Activated T-helper 1 cell treated with Interleukin-2 at 50 U/mL for 16 hours (primary cell): Measurements from ENCODE around the gene ADORA2B.

Experiments
- DNase-seq: peaks from one replicate; pipeline ENCODE4 v3.0.0-alpha.2; 2020; ENCODE audit warnings: low read depth

ADORA2B gene

DNA sequence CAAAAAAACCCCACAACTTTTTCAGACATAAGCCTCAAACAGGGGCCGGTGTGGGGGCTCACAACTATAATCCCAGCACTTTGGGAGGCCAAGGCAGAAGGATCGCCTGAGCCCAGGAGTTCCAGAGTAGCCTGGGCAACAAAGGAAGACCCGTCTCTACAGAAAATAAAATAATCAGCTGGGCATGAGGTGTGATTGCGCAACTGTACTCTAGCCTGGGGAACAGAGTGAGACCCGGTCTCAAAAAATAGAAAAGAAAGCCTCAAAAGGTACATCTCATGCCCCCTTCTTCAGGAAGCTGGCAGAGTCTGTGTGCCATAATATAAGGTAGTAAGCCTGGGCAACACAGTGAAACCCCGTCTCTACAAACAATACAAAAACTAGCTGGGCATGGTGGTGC is 51.4 kb downstream of the ADORA2B start:
- no peak for DNase-seq

DNA sequence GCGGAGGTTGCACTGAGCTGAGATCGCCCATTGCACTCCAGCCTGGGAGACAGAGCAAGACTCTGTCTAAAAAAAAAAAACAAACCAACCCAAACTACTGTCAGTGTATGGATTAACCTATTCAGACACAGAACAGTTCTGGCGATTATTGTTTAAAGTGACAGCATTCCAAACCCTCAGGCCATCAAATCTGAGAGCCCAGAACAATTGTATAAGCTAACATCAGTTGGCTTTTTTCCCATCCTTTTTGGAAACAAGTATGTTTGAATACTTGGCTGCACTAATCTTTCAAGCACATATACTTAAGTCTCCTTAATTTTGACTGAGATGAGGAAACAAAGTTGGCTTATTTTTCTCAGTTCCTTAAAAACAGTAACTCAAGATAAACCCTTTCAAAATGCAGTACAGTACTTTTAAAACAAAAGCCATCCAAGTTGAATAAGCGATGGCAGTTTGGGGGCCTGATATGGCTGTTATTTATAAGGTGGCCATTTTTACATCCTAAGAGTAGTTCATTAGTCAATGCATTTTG is 53.2 kb downstream of the ADORA2B start:
- DNase-seq, result no peak

GRCh38 chr17:15999141-15999973 is 54.4 kb downstream of the ADORA2B start, which contains the start of the genes TTC19 and ZSWIM7:
TSS of gene TTC19 (plus strand) at chr17:15999824. CDS start at chr17:15999849, 25 bp downstream.
TSS of gene ZSWIM7 (minus strand) at chr17:15999704. CDS start at chr17:15999594, 110 bp downstream.
- DNase-seq, result peak; percentile 87

- peak; percentile 29 for DNase-seq
These were observed 55.3 kb downstream of the ADORA2B start for GRCh38 chr17:15999974-16000827.

GRCh38 chr17:16001226-16001897 is 56.4 kb downstream of the ADORA2B start:
- DNase-seq, result no peak

DNA sequence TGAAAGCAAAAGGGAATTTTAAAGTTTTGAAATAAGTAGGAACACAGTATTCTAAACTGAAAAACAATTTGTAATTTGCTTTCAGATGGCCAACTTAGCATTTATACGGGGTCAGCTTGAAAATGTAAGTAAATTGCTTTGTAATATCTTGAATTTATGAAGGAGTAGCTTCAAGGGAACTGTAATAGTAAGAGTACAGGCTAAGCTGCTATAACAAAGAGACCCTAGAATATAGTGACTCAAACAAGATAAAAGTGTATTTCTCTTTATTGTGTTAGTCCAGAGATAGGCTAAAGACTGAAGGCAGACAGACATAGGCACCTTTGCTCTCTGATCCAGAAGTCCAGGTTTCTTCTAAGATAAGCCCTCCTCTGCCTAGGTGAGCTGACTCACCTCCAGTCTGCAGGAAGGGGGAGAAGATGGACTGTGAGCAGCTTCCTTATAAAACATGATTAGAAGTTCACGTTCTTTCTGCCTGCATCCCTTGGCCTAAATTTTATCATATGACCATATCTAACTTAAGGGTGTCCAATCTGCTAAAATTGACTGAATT is 57.9 kb downstream of the ADORA2B start:
- no peak for DNase-seq

DNA sequence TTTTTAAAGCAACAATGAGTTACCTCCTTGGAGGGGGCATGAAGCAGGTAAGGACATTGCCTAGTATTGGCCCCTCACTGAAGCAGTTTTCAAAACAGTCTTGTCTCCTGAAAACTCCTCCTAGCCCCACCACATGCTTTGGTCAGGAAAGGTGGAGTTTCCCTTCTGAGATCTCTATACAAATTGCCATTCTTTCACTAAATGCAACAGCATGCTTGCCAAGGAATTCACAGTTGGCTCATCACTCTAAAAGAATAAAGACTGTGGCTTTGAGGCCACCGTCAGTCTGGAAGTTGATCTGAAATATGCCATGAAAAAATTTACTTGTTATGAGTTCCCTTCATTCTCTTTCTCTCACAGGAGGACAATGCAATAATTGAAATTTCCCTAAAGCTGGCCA is 58.9 kb downstream of the ADORA2B start:
- no peak for DNase-seq

DNA sequence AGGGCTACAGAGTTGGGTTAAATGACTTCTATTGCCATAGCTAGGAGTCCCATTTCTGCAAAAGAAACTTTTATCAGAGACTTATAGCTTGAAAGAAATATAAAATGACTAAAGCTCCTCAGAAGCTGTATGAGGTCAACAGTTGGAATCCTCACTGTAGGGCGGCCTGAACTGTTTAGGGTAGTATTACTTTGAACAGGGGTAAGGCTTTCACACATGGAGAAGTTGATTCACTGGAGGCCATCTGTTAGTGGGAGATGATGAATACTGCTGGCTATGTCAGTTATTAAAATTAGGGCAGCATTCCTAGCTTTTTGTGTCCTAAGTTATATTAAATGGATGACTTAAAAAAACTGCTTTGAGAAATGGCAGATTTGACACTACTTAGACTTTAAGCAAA is 60.7 kb downstream of the ADORA2B start:
- no peak for DNase-seq

GRCh38 chr17:16007439-16007838 is 62.5 kb downstream of the ADORA2B start:
- no peak for DNase-seq

- no peak for DNase-seq
These were observed 69.0 kb downstream of the ADORA2B start for GRCh38 chr17:16013943-16014407.

- DNase-seq, result no peak
These were observed 74.4 kb downstream of the ADORA2B start for GRCh38 chr17:16019347-16019746.

GRCh38 chr17:16023881-16024280 is 79.0 kb downstream of the ADORA2B start:
- no peak for DNase-seq

DNA sequence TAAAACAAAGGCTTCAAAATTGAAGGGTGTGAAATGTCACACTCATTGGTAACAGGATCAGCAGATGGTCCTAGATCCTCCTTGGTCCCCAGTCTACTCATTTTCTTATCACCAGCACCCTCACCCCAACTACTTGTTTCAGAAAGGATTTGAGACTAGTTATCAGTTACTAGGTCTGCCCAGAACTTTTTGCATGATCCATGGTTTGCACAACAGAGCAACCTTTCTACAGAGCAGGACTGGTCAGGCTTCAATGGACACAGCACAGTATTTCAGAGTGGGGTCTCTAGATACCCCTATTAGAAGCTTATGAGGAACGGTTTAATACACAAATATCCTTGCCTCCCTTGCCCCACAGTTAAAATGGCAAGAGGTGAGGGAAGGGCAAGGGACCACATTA is 80.3 kb downstream of the ADORA2B start:
- no peak for DNase-seq
